HCT116 (cell line): Measurements from ENCODE around the gene FAM50B. TPM values are rescaled to one million over a fixed set of nuclear protein-coding genes. Genes with fewer than 3 reads are reported as not detected.

Source experiments
- ATAC-seq: fragments of 200-7000 bp; cut with Tn5 transposase; 2 replicates; pipeline ENCODE4 v1.9.1; 2020; ENCODE audit warnings: mild to moderate bottlenecking, moderate library complexity
- BruUV-seq: library from RNA; stranded (reverse); fragments of 400-500 nt; replicated peaks from 2 replicates; lab custom pipeline; 2021; lab: Mats Ljungman, UMichigan
- CTCF ChIA-PET: fragments of 300-600 bp; sonication (Branson Sonifier 250); formaldehyde crosslinking; loops from one replicate; lab custom pipeline; 2021; ENCODE audit warnings: antibody characterized with exemption; lab: Charles Lee
- POLR2A ChIA-PET: fragments of 300-600, 350-600 bp; sonication (Branson Sonifier 250); formaldehyde crosslinking; loops from one replicate; lab custom pipeline; 2021; ENCODE audit warnings: antibody characterized with exemption; lab: Charles Lee
- RAD21 ChIA-PET, 2 experiments: fragments of 300-600 bp; sonication (Branson Sonifier 250); formaldehyde crosslinking; loops; one replicate each; lab custom pipeline; 2023; ENCODE audit warnings: low total read pairs in 2 of 2; ENCODE audit not compliant: uncharacterized antibody in 2 of 2, unreplicated experiment in 2 of 2, low non-redundant PET in 1 of 2; lab: Charles Lee
- DNase-seq: peaks from one replicate; pipeline ENCODE4 v3.0.0-alpha.2; 2010; ENCODE audit warnings: low read depth, low spot score
- H2AFZ ChIP-seq: fragments of 200-600 bp; shearing (Covaris generic), sonication (generic); 2 replicates; pipeline ENCODE4 v1.6.1; 2017; ENCODE audit warnings: low read depth, mixed run types, mixed read lengths, antibody characterized with exemption, low read length; ENCODE audit not compliant: poor library complexity, severe bottlenecking
- H3K27ac ChIP-seq: 2 replicates; pipeline ENCODE4 v1.5.1; 2012; ENCODE audit warnings: low read depth, low read length
- H3K27me3 ChIP-seq: fragments of 200-600 bp; sonication (generic); 2 replicates; pipeline ENCODE4 v1.6.1; 2016; ENCODE audit warnings: mixed run types, low read length, mixed read lengths; ENCODE audit not compliant: insufficient read depth
- H3K36me3 ChIP-seq, 2 experiments: fragments of 200-500 bp in 1 of 2; fragments of 200-600 bp in 1 of 2; sonication (Bioruptor generic) in 1 of 2; sonication (generic) in 1 of 2; 2 replicates each; pipeline versions ENCODE4 v1.5.1 to v1.6.1; 2014 to 2016; ENCODE audit warnings: low read length in 2 of 2, inconsistent platforms in 1 of 2, mixed read lengths in 1 of 2, mixed run types in 1 of 2; ENCODE audit not compliant: insufficient read depth in 2 of 2, control insufficient read depth in 1 of 2
- H3K4me1 ChIP-seq, 2 experiments: fragments of 200-600 bp in 1 of 2; sonication (generic) in 1 of 2; 2 replicates each; pipeline versions ENCODE4 v1.5.1 to v1.6.1; 2012 to 2017; ENCODE audit warnings: low read length in 2 of 2, inconsistent platforms in 1 of 2, mild to moderate bottlenecking in 1 of 2, mixed read lengths in 1 of 2, mixed run types in 1 of 2, moderate library complexity in 1 of 2; ENCODE audit not compliant: insufficient read depth in 2 of 2, control insufficient read depth in 1 of 2
- H3K4me2 ChIP-seq: fragments of 200-600 bp; sonication (generic); 2 replicates; pipeline ENCODE4 v1.6.1; 2017; ENCODE audit warnings: mixed run types, low read length, mixed read lengths
- H3K4me3 ChIP-seq, 2 experiments: fragments of 200-600 bp in 1 of 2; sonication (generic) in 1 of 2; replicated peaks in 1 of 2; 2 replicates each; pipeline ENCODE4 v1.5.1; 2011 to 2016; ENCODE audit warnings: low read length in 2 of 2, control low read depth in 1 of 2, low read depth in 1 of 2, mild to moderate bottlenecking in 1 of 2, mixed read lengths in 1 of 2, mixed run types in 1 of 2
- H3K79me2 ChIP-seq: fragments of 200-600 bp; sonication (generic); 2 replicates; pipeline ENCODE4 v1.6.1; 2017; ENCODE audit warnings: mild to moderate bottlenecking, mixed run types, low read length, moderate library complexity, mixed read lengths; ENCODE audit not compliant: insufficient read depth
- H3K9ac ChIP-seq: fragments of 200-600 bp; sonication (generic); 2 replicates; pipeline ENCODE4 v1.6.1; 2016; ENCODE audit warnings: low read length, mixed read lengths
- H3K9me2 ChIP-seq: fragments of 200-600 bp; sonication (generic), shearing (Covaris generic); 2 replicates; pipeline ENCODE4 v1.6.1; 2017; ENCODE audit warnings: mixed run types, mild to moderate bottlenecking, moderate library complexity; ENCODE audit not compliant: insufficient read depth
- H3K9me3 ChIP-seq, 2 experiments: fragments of 200-500 bp in 1 of 2; fragments of 200-600 bp in 1 of 2; sonication (Bioruptor generic) in 1 of 2; sonication (generic) in 1 of 2; 2 replicates each; pipeline ENCODE4 v1.6.1; 2014 to 2017; ENCODE audit warnings: low read length in 2 of 2, mixed read lengths in 2 of 2, inconsistent platforms in 1 of 2, low read depth in 1 of 2, mild to moderate bottlenecking in 1 of 2, mixed run types in 1 of 2, moderate library complexity in 1 of 2; ENCODE audit not compliant: control insufficient read depth in 1 of 2, insufficient read depth in 1 of 2
- H4K20me1 ChIP-seq: fragments of 200-600 bp; sonication (generic), shearing (Covaris generic); 2 replicates; pipeline ENCODE4 v1.6.1; 2017; ENCODE audit warnings: mixed run types, mild to moderate bottlenecking, moderate library complexity; ENCODE audit not compliant: insufficient read depth
- ATF3 ChIP-seq: IDR thresholded peaks from 2 replicates; pipeline ENCODE4 v1.6.1; 2012
- EZH2 ChIP-seq: fragments of 200-600 bp; sonication (generic); IDR thresholded peaks from 2 replicates; pipeline ENCODE4 v1.6.1; 2017; ENCODE audit warnings: antibody characterized with exemption, mixed run types
- POLR2AphosphoS5 ChIP-seq: IDR thresholded peaks from 2 replicates; pipeline ENCODE4 v1.6.1; 2011; ENCODE audit warnings: mild to moderate bottlenecking, low read depth, low read length, moderate library complexity
- RAD21 ChIP-seq: IDR thresholded peaks from 2 replicates; pipeline ENCODE4 v1.6.1; 2012; ENCODE audit warnings: low read depth, mild to moderate bottlenecking
- SP1 ChIP-seq: IDR thresholded peaks from 2 replicates; pipeline ENCODE4 v1.6.1; 2012; ENCODE audit warnings: low read depth
- SRF ChIP-seq: IDR thresholded peaks from 2 replicates; pipeline ENCODE4 v1.6.1; 2012; ENCODE audit warnings: low read depth
- TCF7L2 ChIP-seq: IDR thresholded peaks from 2 replicates; pipeline ENCODE4 v1.7.0; 2011; ENCODE audit warnings: borderline replicate concordance, inconsistent platforms; ENCODE audit not compliant: insufficient read depth, insufficient read length; ENCODE audit errors: extremely low read depth
- YY1 ChIP-seq: IDR thresholded peaks from 2 replicates; pipeline ENCODE4 v1.6.1; 2011; ENCODE audit warnings: low read length, low read depth, moderate library complexity, mild to moderate bottlenecking; ENCODE audit not compliant: insufficient replicate concordance; ENCODE audit errors: extremely low read depth
- intact Hi-C: fragments of 100-400 bp; cut with micrococcal nuclease; formaldehyde crosslinking; loops from 2 replicates; pipeline ENCODE4 v1.10.0; 2022
- total RNA-seq: library from RNA; stranded (reverse); gene quantifications from one replicate; pipeline ENCODE4 v1.2.1, GENCODE V29; 2021; ENCODE audit not compliant: unreplicated experiment
- TF ChIP-seq, protein P1 (sequence below), 3 experiments: fragments of 200-600 bp in 1 of 3; sonication (generic) in 1 of 3; IDR thresholded peaks in 2 of 3; conservative IDR thresholded peaks in 1 of 3; 2 replicates each; pipeline ENCODE4 v1.5.1; 2012 to 2017; ENCODE audit warnings: low read depth in 2 of 3, low read length in 2 of 3, antibody characterized with exemption in 1 of 3, borderline replicate concordance in 1 of 3, control low read depth in 1 of 3, mild to moderate bottlenecking in 1 of 3, mixed read lengths in 1 of 3, mixed run types in 1 of 3, moderate library complexity in 1 of 3; ENCODE audit not compliant: insufficient read depth in 1 of 3
- TF ChIP-seq, protein P2 (sequence below): IDR thresholded peaks from 2 replicates; pipeline ENCODE4 v1.6.1; 2012; ENCODE audit warnings: low read depth

FAM50B gene
- total RNA-seq, 1 experiment from 2014 or later = 0.86 TPM

- Histone ChIP-seq H3K27ac (no peak overlapping the region), H2AFZ (no peak overlapping the region), H3K4me1 (no peaks in the 10 kb centered on the region; a peak in 1 of 4 replicates), H4K20me1 (no peaks in the 10 kb centered on the region), H3K36me3 (no peaks in the 10 kb centered on the region), H3K27me3 (no peaks in the 10 kb centered on the region), H3K4me2 (no peak overlapping the region), H3K9me3 (no peaks in the 10 kb centered on the region), H3K4me3 (no peak overlapping the region), H3K9me2 (no peaks in the 10 kb centered on the region; the same call in 1 of the 2 replicates), H3K79me2 (no peaks in the 10 kb centered on the region), H3K9ac (no peak overlapping the region)
- CTCF ChIA-PET = interaction anchor here (1.1 to 1.4 kb wide), 2 partner anchors 97 to 142 kb away, joined by 6 to 7 read pairs; no protein-coding TSS in a partner anchor
- no peak for DNase-seq
- RAD21 ChIA-PET = interaction anchor here in 1 of 2 experiments (0.9 kb wide), 1 partner anchor 143 kb away, joined by 3 read pairs; no protein-coding TSS in a partner anchor
- POLR2A ChIA-PET = no interaction called here
- intact Hi-C loops = loop anchor here (1.0 kb wide), 1 partner anchor 98 kb away; no protein-coding TSS in a partner anchor
- BruUV-seq = no TSS peak
- TF ChIP-seq TCF7L2 = no peak
- TF ChIP-seq YY1 = no peak
- no peak for TF ChIP-seq SP1
- TF ChIP-seq SRF = no peak
- TF ChIP-seq, protein P1, sequence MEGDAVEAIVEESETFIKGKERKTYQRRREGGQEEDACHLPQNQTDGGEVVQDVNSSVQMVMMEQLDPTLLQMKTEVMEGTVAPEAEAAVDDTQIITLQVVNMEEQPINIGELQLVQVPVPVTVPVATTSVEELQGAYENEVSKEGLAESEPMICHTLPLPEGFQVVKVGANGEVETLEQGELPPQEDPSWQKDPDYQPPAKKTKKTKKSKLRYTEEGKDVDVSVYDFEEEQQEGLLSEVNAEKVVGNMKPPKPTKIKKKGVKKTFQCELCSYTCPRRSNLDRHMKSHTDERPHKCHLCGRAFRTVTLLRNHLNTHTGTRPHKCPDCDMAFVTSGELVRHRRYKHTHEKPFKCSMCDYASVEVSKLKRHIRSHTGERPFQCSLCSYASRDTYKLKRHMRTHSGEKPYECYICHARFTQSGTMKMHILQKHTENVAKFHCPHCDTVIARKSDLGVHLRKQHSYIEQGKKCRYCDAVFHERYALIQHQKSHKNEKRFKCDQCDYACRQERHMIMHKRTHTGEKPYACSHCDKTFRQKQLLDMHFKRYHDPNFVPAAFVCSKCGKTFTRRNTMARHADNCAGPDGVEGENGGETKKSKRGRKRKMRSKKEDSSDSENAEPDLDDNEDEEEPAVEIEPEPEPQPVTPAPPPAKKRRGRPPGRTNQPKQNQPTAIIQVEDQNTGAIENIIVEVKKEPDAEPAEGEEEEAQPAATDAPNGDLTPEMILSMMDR (IDR thresholded peaks at IDR 0.05 in 2 of 3, conservative IDR thresholded peaks at IDR 0.05 in 1 of 3; ENCODE audit: borderline replicate concordance in 1 of 3, insufficient read depth in 1 of 3, low read depth in 2 of 3, low read length in 2 of 3) = no peak
- no peak for TF ChIP-seq RAD21
- TF ChIP-seq, protein P2, sequence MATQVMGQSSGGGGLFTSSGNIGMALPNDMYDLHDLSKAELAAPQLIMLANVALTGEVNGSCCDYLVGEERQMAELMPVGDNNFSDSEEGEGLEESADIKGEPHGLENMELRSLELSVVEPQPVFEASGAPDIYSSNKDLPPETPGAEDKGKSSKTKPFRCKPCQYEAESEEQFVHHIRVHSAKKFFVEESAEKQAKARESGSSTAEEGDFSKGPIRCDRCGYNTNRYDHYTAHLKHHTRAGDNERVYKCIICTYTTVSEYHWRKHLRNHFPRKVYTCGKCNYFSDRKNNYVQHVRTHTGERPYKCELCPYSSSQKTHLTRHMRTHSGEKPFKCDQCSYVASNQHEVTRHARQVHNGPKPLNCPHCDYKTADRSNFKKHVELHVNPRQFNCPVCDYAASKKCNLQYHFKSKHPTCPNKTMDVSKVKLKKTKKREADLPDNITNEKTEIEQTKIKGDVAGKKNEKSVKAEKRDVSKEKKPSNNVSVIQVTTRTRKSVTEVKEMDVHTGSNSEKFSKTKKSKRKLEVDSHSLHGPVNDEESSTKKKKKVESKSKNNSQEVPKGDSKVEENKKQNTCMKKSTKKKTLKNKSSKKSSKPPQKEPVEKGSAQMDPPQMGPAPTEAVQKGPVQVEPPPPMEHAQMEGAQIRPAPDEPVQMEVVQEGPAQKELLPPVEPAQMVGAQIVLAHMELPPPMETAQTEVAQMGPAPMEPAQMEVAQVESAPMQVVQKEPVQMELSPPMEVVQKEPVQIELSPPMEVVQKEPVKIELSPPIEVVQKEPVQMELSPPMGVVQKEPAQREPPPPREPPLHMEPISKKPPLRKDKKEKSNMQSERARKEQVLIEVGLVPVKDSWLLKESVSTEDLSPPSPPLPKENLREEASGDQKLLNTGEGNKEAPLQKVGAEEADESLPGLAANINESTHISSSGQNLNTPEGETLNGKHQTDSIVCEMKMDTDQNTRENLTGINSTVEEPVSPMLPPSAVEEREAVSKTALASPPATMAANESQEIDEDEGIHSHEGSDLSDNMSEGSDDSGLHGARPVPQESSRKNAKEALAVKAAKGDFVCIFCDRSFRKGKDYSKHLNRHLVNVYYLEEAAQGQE = no peak
- no peak for TF ChIP-seq POLR2AphosphoS5
- no peak for TF ChIP-seq ATF3
- no peak for TF ChIP-seq EZH2
- ATAC-seq = no peak
Measured at GRCh38 chr6:3835785-3836184, 13.4 kb upstream of the FAM50B start.
